Nephron progenitor cell (in vitro differentiated cells): ENCODE results near the gene PIGA.
"Not testable (repeated sequence)": the region's sequence is repeated elsewhere in the genome, so short reads cannot be mapped to it uniquely, and the experiment has no call there.

ENCODE experiments used
- DNase-seq: peaks from one replicate; pipeline ENCODE4 v3.0.0; 2021
- H3K27ac Mint-ChIP-seq: 2 replicates; pipeline ENCODE4 v1.8.0; 2021; ENCODE audit warnings: mild to moderate bottlenecking, moderate library complexity, mixed read lengths
- H3K27me3 Mint-ChIP-seq: 2 replicates; pipeline ENCODE4 v1.8.0; 2021; ENCODE audit warnings: mild to moderate bottlenecking, low read depth, mixed read lengths; ENCODE audit not compliant: poor library complexity
- H3K36me3 Mint-ChIP-seq: 2 replicates; pipeline ENCODE4 v1.8.0; 2021; ENCODE audit warnings: low read depth, mixed read lengths
- H3K4me1 Mint-ChIP-seq: 2 replicates; pipeline ENCODE4 v1.8.0; 2021; ENCODE audit warnings: mixed read lengths
- H3K4me3 Mint-ChIP-seq: 2 replicates; pipeline ENCODE4 v1.8.0; 2021; ENCODE audit warnings: mild to moderate bottlenecking, moderate library complexity, mixed read lengths
- H3K9me3 Mint-ChIP-seq: 2 replicates; pipeline ENCODE4 v1.8.0; 2021; ENCODE audit warnings: mild to moderate bottlenecking, moderate library complexity, mixed read lengths
- TF ChIP-seq, protein P1 (sequence below): fragments of 200-600 bp; sonication (generic); IDR thresholded peaks from 2 replicates; pipeline ENCODE4 v1.5.0; 2021; ENCODE audit warnings: antibody characterized with exemption

PIGA gene

DNA sequence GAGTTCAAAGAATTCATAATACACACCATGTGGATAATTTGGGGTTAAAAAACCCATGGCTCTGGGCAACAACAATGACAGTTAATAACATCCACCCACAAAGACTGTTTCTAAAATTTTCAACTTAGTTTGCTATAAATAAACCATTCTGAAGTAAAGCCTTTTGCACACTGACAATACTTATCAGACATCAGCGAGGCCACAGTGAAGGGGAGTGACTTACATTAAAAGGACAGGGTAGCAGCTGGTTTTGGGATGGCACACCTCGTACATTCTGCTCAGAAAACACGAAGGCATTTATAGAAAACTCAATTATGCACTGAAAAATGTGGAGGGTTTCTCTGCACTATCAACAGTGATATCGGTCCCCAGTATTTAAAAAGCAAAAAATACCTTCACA is 15.0 kb downstream of the PIGA start:
- Mint-ChIP-seq H3K27ac (no peak overlapping the region), H3K4me3 (no peak overlapping the region), H3K36me3 (peaks cover 16% of the 10 kb centered on the region), H3K4me1 (no peaks in the 10 kb centered on the region), H3K27me3 (peaks cover 3% of the 10 kb centered on the region), H3K9me3 (no peaks in the 10 kb centered on the region)
- TF ChIP-seq, protein P1, sequence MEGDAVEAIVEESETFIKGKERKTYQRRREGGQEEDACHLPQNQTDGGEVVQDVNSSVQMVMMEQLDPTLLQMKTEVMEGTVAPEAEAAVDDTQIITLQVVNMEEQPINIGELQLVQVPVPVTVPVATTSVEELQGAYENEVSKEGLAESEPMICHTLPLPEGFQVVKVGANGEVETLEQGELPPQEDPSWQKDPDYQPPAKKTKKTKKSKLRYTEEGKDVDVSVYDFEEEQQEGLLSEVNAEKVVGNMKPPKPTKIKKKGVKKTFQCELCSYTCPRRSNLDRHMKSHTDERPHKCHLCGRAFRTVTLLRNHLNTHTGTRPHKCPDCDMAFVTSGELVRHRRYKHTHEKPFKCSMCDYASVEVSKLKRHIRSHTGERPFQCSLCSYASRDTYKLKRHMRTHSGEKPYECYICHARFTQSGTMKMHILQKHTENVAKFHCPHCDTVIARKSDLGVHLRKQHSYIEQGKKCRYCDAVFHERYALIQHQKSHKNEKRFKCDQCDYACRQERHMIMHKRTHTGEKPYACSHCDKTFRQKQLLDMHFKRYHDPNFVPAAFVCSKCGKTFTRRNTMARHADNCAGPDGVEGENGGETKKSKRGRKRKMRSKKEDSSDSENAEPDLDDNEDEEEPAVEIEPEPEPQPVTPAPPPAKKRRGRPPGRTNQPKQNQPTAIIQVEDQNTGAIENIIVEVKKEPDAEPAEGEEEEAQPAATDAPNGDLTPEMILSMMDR = no peak
- no peak for DNase-seq

DNA sequence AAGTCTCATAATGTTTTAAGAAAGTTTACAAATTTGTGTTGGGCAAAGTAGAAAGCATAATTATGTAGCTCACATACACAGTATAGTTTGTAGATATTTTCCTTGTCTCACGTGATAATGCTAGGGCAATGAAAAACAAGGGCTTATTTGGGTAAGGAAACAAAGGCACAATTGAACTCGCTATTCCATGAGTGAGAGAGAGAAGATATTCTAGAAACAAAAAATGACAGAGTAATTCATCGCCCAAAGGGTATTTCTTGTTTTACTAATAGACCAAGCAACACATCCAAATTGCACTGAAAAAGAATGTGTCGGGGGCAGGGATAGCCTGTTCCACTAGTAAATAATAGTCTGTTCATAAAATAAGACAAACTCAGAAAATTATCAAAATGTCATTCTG is 16.2 kb downstream of the PIGA start:
- Mint-ChIP-seq H3K27ac (no peak overlapping the region), H3K4me3 (no peak overlapping the region), H3K27me3 (peaks cover 3% of the 10 kb centered on the region), H3K9me3 (no peaks in the 10 kb centered on the region), H3K36me3 (peaks cover 12% of the 10 kb centered on the region), H3K4me1 (no peaks in the 10 kb centered on the region)
- TF ChIP-seq, protein P1 = no peak
- DNase-seq = no peak

DNA sequence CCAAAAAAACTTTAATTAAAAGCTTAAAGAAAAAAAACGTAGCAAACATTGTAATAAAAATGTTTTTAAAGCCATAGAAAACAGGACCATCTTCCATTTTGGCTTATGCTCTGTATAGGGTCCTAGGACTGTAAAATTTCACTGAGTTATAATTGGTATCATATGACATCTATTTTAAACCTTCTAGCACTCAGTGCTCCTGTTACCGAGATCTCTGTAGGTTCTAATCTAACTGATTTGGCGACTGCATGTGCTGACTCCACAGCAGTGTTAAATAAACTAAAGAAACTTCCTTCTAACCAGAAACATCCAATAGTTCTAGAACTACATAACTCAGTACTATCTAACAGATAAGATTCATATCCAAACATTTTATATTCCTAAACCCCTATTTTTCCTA is 19.8 kb downstream of the PIGA start, which contains the start of gene ASB11:
Gene ASB11, minus strand, starts transcription at position 132 of the 400 bp plus-strand sequence. Its CDS starts 35 bp downstream, at position 97.
- Mint-ChIP-seq H3K36me3 (peaks cover 12% of the 10 kb centered on the region), H3K4me1 (no peaks in the 10 kb centered on the region), H3K27ac (no peak within 1 kb of the TSS), H3K9me3 (no peaks in the 10 kb centered on the region), H3K4me3 (no peak within 1 kb of the TSS), H3K27me3 (peaks cover 3% of the 10 kb centered on the region)
- TF ChIP-seq, protein P1 = no peak
- no peak for DNase-seq

DNA sequence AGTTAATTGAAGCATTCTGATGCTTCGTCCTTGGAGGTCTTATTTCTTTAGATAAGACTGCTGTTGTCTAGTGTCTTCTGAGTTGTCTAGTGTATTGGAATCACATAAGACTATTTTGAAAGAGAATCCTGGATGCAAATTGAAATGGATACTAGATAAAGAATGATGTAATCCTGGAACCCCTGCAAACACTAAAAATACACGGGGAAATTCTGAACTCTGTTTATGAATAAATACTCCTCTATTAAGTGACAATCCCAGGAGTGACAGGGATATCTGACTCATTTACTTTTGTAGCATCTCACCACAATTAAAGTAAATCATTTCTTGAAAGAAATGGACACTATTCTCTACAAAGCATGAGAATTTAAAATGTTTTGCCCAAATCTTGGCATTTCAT is 20.9 kb downstream of the PIGA start:
- Mint-ChIP-seq H3K4me3 (no peak overlapping the region), H3K27me3 (peaks cover 3% of the 10 kb centered on the region), H3K36me3 (peaks cover 12% of the 10 kb centered on the region), H3K4me1 (no peaks in the 10 kb centered on the region), H3K27ac (no peak overlapping the region), H3K9me3 (no peaks in the 10 kb centered on the region)
- TF ChIP-seq, protein P1 = no peak
- no peak for DNase-seq

DNA sequence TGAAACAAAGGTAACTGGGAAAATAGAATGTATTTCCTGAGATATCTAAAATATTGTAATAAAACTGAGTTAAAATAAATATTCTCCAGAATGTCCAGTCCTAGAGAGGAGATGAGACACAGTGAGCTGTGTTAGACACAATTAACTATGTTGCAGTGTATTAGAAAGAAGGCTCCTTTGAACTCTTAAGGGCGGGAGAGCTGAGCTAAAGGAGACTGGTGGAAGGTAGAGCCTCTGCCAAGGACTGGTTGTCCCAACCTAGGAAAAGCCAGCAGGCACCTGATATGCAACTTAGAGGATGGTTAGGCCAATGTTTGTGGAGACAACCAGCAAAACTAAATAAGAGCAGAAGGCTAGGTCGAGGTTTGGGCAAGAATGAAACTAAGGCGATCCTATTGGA is 24.2 kb downstream of the PIGA start:
- Mint-ChIP-seq H3K36me3 (no peaks in the 10 kb centered on the region), H3K27me3 (peaks cover 12% of the 10 kb centered on the region), H3K4me3 (no peak overlapping the region), H3K4me1 (no peaks in the 10 kb centered on the region), H3K27ac (no peak overlapping the region), H3K9me3 (peaks cover 4% of the 10 kb centered on the region)
- TF ChIP-seq, protein P1 = no peak
- no peak for DNase-seq

DNA sequence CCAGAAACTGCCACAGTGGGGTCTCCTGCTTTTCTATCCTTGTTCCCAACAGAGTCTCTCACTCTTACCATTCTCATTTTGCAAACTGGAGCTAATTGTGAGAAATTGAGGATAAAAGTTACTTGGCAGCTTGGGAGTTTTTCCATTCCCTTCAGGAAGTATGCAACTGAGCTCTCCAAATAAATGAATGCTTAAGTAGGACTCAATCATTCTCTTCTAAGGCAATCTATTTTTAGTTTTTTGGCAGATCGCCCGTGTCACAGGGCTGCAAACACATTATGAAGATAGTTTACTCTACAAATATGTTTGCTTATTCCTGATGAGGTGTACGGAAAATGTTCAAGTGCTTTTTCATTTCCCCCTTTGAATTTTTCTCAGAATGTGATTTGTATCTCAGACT is 25.2 kb downstream of the PIGA start:
- H3K27me3 Mint-ChIP-seq = peaks cover 12% of the 10 kb centered on the region
- H3K27ac Mint-ChIP-seq = no peak overlapping the region
- peaks cover 4% of the 10 kb centered on the region for H3K9me3 Mint-ChIP-seq
- no peak for DNase-seq
- no peaks in the 10 kb centered on the region for H3K36me3 Mint-ChIP-seq
- no peaks in the 10 kb centered on the region for H3K4me1 Mint-ChIP-seq
- TF ChIP-seq, protein P1 = no peak
- H3K4me3 Mint-ChIP-seq = no peak overlapping the region

DNA sequence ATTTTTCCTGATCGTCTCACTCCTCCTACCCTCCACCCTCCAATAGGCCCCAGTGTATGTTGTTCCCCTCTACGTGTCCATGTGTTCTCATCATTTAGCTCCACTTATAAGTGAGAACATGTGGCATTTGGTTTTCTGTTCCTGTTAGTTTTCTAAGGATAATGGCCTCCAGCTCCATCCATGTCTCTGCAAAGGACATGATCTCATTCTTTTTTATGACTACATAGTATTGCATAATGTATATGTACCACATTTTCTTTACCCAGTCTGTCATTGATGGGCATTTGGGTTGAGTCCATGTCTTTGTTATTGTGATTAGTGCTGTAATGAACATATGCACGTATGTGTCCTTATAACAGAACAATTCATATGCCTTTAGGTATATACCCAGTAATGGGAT is 29.4 kb downstream of the PIGA start:
- H3K27me3 Mint-ChIP-seq = peaks cover 14% of the 10 kb centered on the region
- not testable (repeated sequence) for H3K4me3 Mint-ChIP-seq, H3K27ac Mint-ChIP-seq, DNase-seq, H3K9me3 Mint-ChIP-seq, H3K4me1 Mint-ChIP-seq, H3K36me3 Mint-ChIP-seq
